ENCODE measurements around the gene DLK1. TPM values are rescaled to one million over a fixed set of nuclear protein-coding genes. Genes with fewer than 3 reads are reported as not detected.

Gene DLK1
- total and polyA plus RNA-seq, 2 donors = 4.8 to 6.9 TPM

DNA sequence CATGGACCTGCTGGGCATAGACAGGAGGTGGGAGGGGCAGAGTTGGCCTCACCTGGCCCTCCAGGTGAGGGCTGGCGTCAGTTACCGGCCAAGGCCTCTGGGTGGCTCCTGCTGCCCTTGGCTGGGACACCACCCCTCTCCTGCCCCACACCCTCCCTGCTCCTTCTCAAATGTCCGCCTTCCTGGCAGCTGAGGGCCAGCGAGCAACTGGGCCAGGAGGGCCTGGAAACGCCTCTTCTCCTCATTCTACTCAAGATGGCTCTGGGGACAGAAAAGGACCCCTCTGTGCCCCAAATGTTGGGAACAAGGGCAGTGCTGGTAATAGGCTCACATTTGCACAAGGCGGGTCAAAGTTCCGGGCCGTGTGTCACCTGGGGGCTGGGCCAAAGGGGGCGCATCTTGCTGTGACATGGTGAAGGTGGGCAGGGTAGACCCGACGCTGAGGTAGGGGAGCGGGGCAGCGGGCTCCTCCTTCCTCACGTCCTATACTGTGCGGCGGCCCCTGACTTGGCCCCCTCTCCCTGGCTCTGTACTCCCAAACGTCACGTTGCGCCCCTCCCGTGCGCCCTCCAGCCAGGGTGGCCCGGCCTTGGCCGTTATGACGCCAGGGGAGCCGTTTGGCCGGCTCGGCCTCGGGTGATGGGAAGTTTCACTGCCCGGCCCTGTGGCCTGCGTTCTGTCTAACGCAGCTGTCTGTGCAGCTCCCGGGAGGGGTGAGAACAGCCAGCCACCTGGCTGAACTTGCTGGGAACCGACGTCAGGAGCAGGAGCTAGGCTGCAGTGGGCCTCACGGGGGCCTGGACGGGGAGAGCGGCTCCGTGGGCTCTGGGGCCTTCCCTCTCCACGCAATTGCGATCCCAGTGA is 18.0 kb upstream of the DLK1 start:
- Histone ChIP-seq H3K36me3 (ENCODE audit: control insufficient read depth in 2 of 2, insufficient read depth in 2 of 2, low read length in 1 of 2) (no peaks in the 10 kb centered on the region), H3K4me3 (ENCODE audit: low read length in 2 of 2) (no peak overlapping the region), H3K9me3 (ENCODE audit: control insufficient read depth in 2 of 2, insufficient read depth in 1 of 2, low read length in 1 of 2) (no peaks in the 10 kb centered on the region), H3K4me1 (ENCODE audit: control insufficient read depth in 2 of 2, insufficient read depth in 2 of 2, low read length in 2 of 2) (peaks cover 0 to 10% of the 10 kb centered on the region in 2 donors), H3K27me3 (ENCODE audit: control insufficient read depth in 2 of 2, insufficient read depth in 1 of 2, low read length in 1 of 2) (peaks cover 0 to 12% of the 10 kb centered on the region in 2 donors), H3K27ac (ENCODE audit: low read depth in 1 of 2, low read length in 1 of 2) (no peak overlapping the region)
- 92% methylated on average over 40 of the region's 40 CpGs for WGBS
- peak in 1 of 9 donors; percentile 3 for DNase-seq (ENCODE audit: low read depth in 6 of 9, low spot score in 9 of 9)

DNA sequence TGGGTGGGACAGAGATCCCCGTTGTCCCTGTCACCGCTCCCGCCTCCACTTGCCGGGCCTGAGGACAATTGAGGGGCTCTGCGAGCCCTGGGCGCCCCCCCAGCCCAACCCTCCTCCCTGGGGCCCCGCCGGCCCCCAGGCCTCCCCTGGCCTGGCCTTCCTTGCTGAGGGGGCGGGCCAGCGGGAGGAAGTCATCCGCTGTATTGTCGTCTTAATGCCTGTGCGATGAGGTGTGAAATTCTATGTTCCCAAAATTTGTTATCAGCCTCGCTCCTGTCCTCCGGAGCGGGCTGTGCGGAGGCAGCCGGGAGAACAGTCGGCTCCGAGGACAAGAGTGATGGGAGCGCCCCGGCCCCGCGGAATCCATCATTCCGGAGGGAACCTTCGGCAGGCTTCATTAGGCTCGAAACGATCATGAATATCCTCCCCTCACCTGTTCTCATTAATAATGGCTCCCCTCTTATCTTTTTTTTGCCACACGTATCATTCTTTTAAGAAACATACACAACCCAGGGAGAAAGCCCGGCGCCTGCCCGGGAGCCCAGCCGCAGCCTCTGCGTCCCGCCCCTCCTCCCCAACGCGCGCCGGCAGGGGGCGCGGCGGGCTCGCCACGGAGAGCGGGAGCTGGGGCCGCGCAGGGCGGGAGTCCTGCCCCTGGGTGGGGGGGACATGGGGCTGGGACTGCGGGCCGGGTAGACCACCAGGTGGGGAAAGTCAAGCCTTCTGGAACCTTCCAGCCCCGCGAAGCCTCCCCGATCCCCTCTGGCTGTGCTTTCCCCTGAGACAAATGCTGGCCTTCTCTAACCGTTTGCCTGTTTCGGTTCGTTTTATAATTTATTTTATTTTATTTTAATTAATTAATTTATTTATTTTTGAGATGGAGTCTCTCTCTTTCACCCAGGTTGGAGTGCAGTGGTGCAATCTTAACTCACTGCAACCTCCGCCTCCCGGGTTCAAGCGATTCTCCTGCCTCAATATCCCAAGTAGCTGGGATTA is 17.1 kb upstream of the DLK1 start:
- H3K27me3 ChIP-seq (ENCODE audit: control insufficient read depth in 2 of 2, insufficient read depth in 1 of 2, low read length in 1 of 2) = peaks cover 0 to 12% of the 10 kb centered on the region in 2 donors
- peak in 2 of 9 donors; percentile 13 to 28 for DNase-seq (ENCODE audit: low read depth in 6 of 9, low spot score in 9 of 9)
- 41% methylated on average over 59 of the region's 59 CpGs for WGBS
- H3K27ac ChIP-seq (ENCODE audit: low read depth in 1 of 2, low read length in 1 of 2) = peak overlapping the region in 1 of 2 donors; percentile 26
- H3K4me1 ChIP-seq (ENCODE audit: control insufficient read depth in 2 of 2, insufficient read depth in 2 of 2, low read length in 2 of 2) = peaks cover 0 to 10% of the 10 kb centered on the region in 2 donors
- no peak overlapping the region for H3K4me3 ChIP-seq (ENCODE audit: low read length in 2 of 2)
- no peaks in the 10 kb centered on the region for H3K9me3 ChIP-seq (ENCODE audit: control insufficient read depth in 2 of 2, insufficient read depth in 1 of 2, low read length in 1 of 2)
- no peaks in the 10 kb centered on the region for H3K36me3 ChIP-seq (ENCODE audit: control insufficient read depth in 2 of 2, insufficient read depth in 2 of 2, low read length in 1 of 2)

DNA sequence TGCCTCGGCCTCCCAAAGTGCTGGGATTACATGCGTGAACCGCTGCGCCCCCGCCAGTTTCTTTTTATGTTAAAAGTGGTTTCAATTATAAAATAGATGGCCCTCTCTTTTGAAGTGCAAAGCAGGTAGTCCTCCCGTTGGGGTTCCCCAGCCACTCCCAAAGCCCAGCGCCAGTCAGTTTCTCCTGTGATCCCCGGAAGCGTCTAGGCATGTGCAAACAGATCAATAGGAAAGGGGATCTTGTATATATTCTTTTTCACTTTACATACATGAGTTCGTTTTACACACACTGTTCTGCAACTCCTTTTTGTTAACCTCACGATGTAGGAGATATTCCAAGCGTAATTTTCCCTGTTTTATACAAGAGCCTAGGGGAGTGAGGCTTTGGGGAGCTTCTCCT is 16.3 kb upstream of the DLK1 start:
- Histone ChIP-seq H3K27me3 (ENCODE audit: control insufficient read depth in 2 of 2, insufficient read depth in 1 of 2, low read length in 1 of 2) (peaks cover 0 to 12% of the 10 kb centered on the region in 2 donors), H3K36me3 (ENCODE audit: control insufficient read depth in 2 of 2, insufficient read depth in 2 of 2, low read length in 1 of 2) (no peaks in the 10 kb centered on the region), H3K9me3 (ENCODE audit: control insufficient read depth in 2 of 2, insufficient read depth in 1 of 2, low read length in 1 of 2) (no peaks in the 10 kb centered on the region), H3K27ac (ENCODE audit: low read depth in 1 of 2, low read length in 1 of 2) (no peak overlapping the region), H3K4me3 (ENCODE audit: low read length in 2 of 2) (no peak overlapping the region), H3K4me1 (ENCODE audit: control insufficient read depth in 2 of 2, insufficient read depth in 2 of 2, low read length in 2 of 2) (peaks cover 0 to 10% of the 10 kb centered on the region in 2 donors)
- WGBS = 85% methylated on average over 12 of the region's 12 CpGs
- no peak for DNase-seq (ENCODE audit: low read depth in 6 of 9, low spot score in 9 of 9)

DNA sequence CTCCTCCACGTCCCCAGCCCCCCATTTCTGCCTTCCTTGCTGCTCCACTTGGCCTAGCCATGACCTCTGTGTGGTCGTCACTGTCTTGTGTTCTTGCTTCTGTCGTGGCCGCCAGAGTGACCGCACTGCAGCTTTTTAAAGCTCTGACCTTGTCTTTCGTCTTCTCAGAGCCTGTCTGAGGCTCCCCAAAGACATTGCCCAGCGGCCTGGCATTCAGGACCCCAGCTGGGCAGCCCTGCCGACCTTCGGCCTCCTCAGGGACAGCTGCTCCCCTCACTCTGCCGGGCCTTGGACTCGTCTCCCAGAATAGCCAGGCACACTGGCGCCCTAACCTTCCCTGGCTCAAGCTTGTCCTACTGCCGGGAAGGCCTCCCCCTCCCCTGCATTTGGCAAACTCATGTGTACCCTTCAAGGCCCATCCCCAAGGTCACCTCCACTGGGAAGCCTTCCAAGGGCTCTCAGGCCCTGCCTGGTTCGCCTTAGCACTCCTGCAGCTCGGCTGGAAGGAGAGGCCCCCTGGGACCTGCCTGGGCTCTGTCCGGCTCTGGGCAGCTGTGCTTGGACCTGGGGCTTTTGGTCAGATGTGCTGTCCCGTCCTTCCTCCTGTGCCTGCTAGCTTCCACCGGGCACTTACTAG is 15.7 kb upstream of the DLK1 start:
- H3K4me1 ChIP-seq (ENCODE audit: control insufficient read depth in 2 of 2, insufficient read depth in 2 of 2, low read length in 2 of 2) = peaks cover 0 to 10% of the 10 kb centered on the region in 2 donors
- H3K27me3 ChIP-seq (ENCODE audit: control insufficient read depth in 2 of 2, insufficient read depth in 1 of 2, low read length in 1 of 2) = peaks cover 0 to 12% of the 10 kb centered on the region in 2 donors
- DNase-seq (ENCODE audit: low read depth in 6 of 9, low spot score in 9 of 9) = no peak
- H3K4me3 ChIP-seq (ENCODE audit: low read length in 2 of 2) = no peak overlapping the region
- H3K9me3 ChIP-seq (ENCODE audit: control insufficient read depth in 2 of 2, insufficient read depth in 1 of 2, low read length in 1 of 2) = no peaks in the 10 kb centered on the region
- H3K36me3 ChIP-seq (ENCODE audit: control insufficient read depth in 2 of 2, insufficient read depth in 2 of 2, low read length in 1 of 2) = no peaks in the 10 kb centered on the region
- H3K27ac ChIP-seq (ENCODE audit: low read depth in 1 of 2, low read length in 1 of 2) = no peak overlapping the region
- 91% methylated on average over 18 of the region's 18 CpGs for WGBS

DNA sequence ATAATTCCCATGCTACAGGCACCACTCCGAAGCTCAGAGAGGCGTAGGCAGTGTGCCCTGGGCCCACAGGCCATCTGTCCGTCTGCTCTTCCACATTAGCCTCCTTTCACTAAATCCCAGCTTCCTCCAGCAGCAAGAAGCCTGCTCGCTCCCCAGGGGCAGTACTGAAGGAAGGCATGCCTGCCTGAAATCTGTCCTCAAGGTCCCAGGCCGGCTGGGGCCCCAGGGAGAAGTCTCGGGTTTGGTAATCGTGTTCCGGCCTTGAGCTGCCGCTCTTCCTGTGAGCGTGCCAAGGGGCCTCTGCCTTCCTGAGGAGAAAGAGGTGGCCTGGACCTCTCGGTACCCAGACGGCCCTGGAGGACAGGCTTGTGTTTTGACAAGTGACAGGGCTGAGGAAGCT is 15.2 kb upstream of the DLK1 start:
- no peak for DNase-seq (ENCODE audit: low read depth in 6 of 9, low spot score in 9 of 9)
- Histone ChIP-seq H3K36me3 (ENCODE audit: control insufficient read depth in 2 of 2, insufficient read depth in 2 of 2, low read length in 1 of 2) (no peaks in the 10 kb centered on the region), H3K27me3 (ENCODE audit: control insufficient read depth in 2 of 2, insufficient read depth in 1 of 2, low read length in 1 of 2) (peaks cover 0 to 12% of the 10 kb centered on the region in 2 donors), H3K27ac (ENCODE audit: low read depth in 1 of 2, low read length in 1 of 2) (no peak overlapping the region), H3K4me1 (ENCODE audit: control insufficient read depth in 2 of 2, insufficient read depth in 2 of 2, low read length in 2 of 2) (peaks cover 0 to 10% of the 10 kb centered on the region in 2 donors), H3K4me3 (ENCODE audit: low read length in 2 of 2) (no peak overlapping the region), H3K9me3 (ENCODE audit: control insufficient read depth in 2 of 2, insufficient read depth in 1 of 2, low read length in 1 of 2) (no peaks in the 10 kb centered on the region)
- 88% methylated on average over 12 of the region's 12 CpGs for WGBS

DNA sequence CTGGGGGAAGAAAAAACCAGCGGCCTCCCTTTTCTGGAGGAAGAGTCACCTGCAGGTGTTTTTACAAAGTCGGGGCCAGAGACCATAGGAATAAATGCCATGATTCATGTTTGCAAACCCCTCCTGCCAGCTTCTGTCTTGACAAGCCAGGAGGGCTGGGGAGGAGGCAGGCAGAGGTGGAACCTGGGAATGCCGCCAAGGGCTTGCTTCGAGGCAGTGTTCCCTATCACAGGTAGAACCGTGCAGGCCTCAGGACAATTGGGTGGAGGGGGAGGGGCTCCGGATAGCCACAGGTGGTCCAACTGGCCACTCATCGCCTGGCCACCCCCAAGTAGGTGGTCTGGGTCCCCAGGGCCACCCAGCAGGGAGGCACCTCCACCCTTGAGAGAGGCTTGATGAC is 14.2 kb upstream of the DLK1 start:
- Histone ChIP-seq H3K27me3 (ENCODE audit: control insufficient read depth in 2 of 2, insufficient read depth in 1 of 2, low read length in 1 of 2) (peaks cover 0 to 12% of the 10 kb centered on the region in 2 donors), H3K36me3 (ENCODE audit: control insufficient read depth in 2 of 2, insufficient read depth in 2 of 2, low read length in 1 of 2) (no peaks in the 10 kb centered on the region), H3K4me3 (ENCODE audit: low read length in 2 of 2) (no peak overlapping the region), H3K9me3 (ENCODE audit: control insufficient read depth in 2 of 2, insufficient read depth in 1 of 2, low read length in 1 of 2) (no peaks in the 10 kb centered on the region), H3K27ac (ENCODE audit: low read depth in 1 of 2, low read length in 1 of 2) (no peak overlapping the region), H3K4me1 (ENCODE audit: control insufficient read depth in 2 of 2, insufficient read depth in 2 of 2, low read length in 2 of 2) (peaks cover 0 to 20% of the 10 kb centered on the region in 2 donors)
- peak in 1 of 9 donors; percentile 9 for DNase-seq (ENCODE audit: low read depth in 6 of 9, low spot score in 9 of 9)
- 88% methylated on average over 7 of the region's 7 CpGs for WGBS

DNA sequence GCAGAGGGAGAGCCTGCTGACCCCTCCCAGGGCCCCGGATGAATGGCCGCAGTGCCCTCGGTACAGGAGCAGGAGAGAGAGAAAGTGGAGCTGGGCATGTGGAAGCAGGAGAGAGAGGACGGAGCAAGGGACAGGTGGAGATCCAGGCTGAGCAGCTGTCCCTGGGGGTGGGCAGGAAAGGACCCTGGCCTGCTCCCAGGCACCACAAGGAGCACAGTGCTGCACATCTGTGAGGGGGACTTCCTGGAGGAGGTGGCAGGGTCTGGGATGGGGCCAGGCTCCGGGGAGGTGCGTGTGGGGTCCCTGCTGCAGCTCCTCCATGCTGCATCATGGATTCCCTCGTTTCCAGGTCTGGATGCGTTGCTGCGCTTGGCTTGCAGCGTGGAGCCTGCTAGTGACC is 13.0 kb upstream of the DLK1 start:
- Histone ChIP-seq H3K9me3 (ENCODE audit: control insufficient read depth in 2 of 2, insufficient read depth in 1 of 2, low read length in 1 of 2) (no peaks in the 10 kb centered on the region), H3K27ac (ENCODE audit: low read depth in 1 of 2, low read length in 1 of 2) (no peak overlapping the region), H3K27me3 (ENCODE audit: control insufficient read depth in 2 of 2, insufficient read depth in 1 of 2, low read length in 1 of 2) (peaks cover 0 to 12% of the 10 kb centered on the region in 2 donors), H3K4me1 (ENCODE audit: control insufficient read depth in 2 of 2, insufficient read depth in 2 of 2, low read length in 2 of 2) (peaks cover 0 to 22% of the 10 kb centered on the region in 2 donors), H3K36me3 (ENCODE audit: control insufficient read depth in 2 of 2, insufficient read depth in 2 of 2, low read length in 1 of 2) (no peaks in the 10 kb centered on the region), H3K4me3 (ENCODE audit: low read length in 2 of 2) (no peak overlapping the region)
- 72% methylated on average over 10 of the region's 10 CpGs for WGBS
- no peak for DNase-seq (ENCODE audit: low read depth in 6 of 9, low spot score in 9 of 9)

DNA sequence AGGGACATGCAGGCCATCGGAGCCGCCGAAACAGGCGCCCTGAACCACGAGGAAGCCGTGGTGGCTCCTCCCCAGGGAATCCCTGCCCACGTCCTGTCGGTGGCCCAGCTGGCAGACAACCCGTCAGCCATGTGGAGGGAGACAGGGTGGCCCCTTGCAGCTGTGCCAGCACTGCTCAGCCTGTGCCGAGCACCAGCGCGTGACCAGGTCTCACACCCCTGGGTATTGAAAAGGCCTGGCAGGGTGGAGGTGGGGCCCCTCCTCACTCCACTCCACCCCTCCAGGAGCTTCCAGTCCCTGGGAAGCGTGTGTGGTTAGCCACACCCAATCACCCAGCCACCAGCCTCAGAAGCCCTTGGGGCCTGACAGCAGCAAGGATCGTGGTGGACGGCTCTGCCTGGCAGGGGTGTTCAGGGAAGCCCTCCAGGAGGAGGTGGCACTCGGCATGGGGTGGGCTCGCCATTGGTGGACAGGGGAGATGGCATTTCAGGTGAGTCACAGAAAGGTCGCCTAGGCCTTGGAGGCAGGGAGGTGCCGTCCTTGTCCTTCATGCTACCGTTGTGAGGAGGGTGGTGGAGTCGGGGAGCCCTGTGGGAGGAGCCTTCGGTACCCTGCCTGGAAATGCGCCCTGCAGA is 12.3 kb upstream of the DLK1 start:
- peaks cover 0 to 23% of the 10 kb centered on the region in 2 donors for H3K4me1 ChIP-seq (ENCODE audit: control insufficient read depth in 2 of 2, insufficient read depth in 2 of 2, low read length in 2 of 2)
- 36% methylated on average over 23 of the region's 23 CpGs for WGBS
- no peaks in the 10 kb centered on the region for H3K36me3 ChIP-seq (ENCODE audit: control insufficient read depth in 2 of 2, insufficient read depth in 2 of 2, low read length in 1 of 2)
- H3K27me3 ChIP-seq (ENCODE audit: control insufficient read depth in 2 of 2, insufficient read depth in 1 of 2, low read length in 1 of 2) = peaks cover 0 to 6% of the 10 kb centered on the region in 2 donors
- no peak overlapping the region for H3K4me3 ChIP-seq (ENCODE audit: low read length in 2 of 2)
- no peaks in the 10 kb centered on the region for H3K9me3 ChIP-seq (ENCODE audit: control insufficient read depth in 2 of 2, insufficient read depth in 1 of 2, low read length in 1 of 2)
- DNase-seq (ENCODE audit: low read depth in 6 of 9, low spot score in 9 of 9) = peak in 2 of 9 donors; percentile 8 to 23
- no peak overlapping the region for H3K27ac ChIP-seq (ENCODE audit: low read depth in 1 of 2, low read length in 1 of 2)
